SIG-M5 treated with dmso at 0.1 percent for 504 hours (cell line): ENCODE results near the gene SPECC1.
"Not testable (repeated sequence)": the region's sequence is repeated elsewhere in the genome, so short reads cannot be mapped to it uniquely, and the experiment has no call there.

Experiments
- DNase-seq: peaks from one replicate; lab custom pipeline; 2025; ENCODE audit not compliant: unreplicated experiment; lab: John Stamatoyannopoulos, UW

Gene SPECC1

GRCh38 chr17:20125724-20126123 is 116.6 kb downstream of the SPECC1 start:
- DNase-seq: no peak

- no peak for DNase-seq
These were observed 118.3 kb downstream of the SPECC1 start for GRCh38 chr17:20127360-20128035.

GRCh38 chr17:20128036-20128667 is 119.0 kb downstream of the SPECC1 start:
- DNase-seq: no peak

GRCh38 chr17:20133517-20133916 is 124.4 kb downstream of the SPECC1 start:
- no peak for DNase-seq

GRCh38 chr17:20141198-20141972 is 132.2 kb downstream of the SPECC1 start:
- no peak for DNase-seq

- DNase-seq: no peak
These were observed 133.1 kb downstream of the SPECC1 start for GRCh38 chr17:20142268-20142667.

- no peak for DNase-seq
These were observed 134.6 kb downstream of the SPECC1 start for GRCh38 chr17:20143740-20144139.

- no peak for DNase-seq
These were observed 136.4 kb downstream of the SPECC1 start for GRCh38 chr17:20145567-20145966.

- DNase-seq: no peak
These were observed 140.1 kb downstream of the SPECC1 start for GRCh38 chr17:20149251-20149650.

- DNase-seq: no peak
These were observed 142.0 kb downstream of the SPECC1 start for GRCh38 chr17:20151174-20151573.

- no peak for DNase-seq
These were observed 144.1 kb downstream of the SPECC1 start for GRCh38 chr17:20153231-20153630.

GRCh38 chr17:20154286-20155000 is 145.3 kb downstream of the SPECC1 start:
- no peak for DNase-seq

- peak; percentile 94 for DNase-seq
These were observed 146.4 kb downstream of the SPECC1 start for GRCh38 chr17:20155258-20156195.

- DNase-seq: no peak
These were observed 147.2 kb downstream of the SPECC1 start for GRCh38 chr17:20156196-20157000.

- DNase-seq: no peak
These were observed 147.8 kb downstream of the SPECC1 start for GRCh38 chr17:20157001-20157310.

- DNase-seq: no peak
These were observed 149.4 kb downstream of the SPECC1 start for GRCh38 chr17:20158580-20158979.

- no peak for DNase-seq
These were observed 150.4 kb downstream of the SPECC1 start for GRCh38 chr17:20159406-20160069.

- not testable (repeated sequence) for DNase-seq
These were observed 156.4 kb downstream of the SPECC1 start for GRCh38 chr17:20165516-20165915.

- no peak for DNase-seq
These were observed 160.9 kb downstream of the SPECC1 start for GRCh38 chr17:20170085-20170484.
